ENCODE results near the gene APBA2.

Gene APBA2

DNA sequence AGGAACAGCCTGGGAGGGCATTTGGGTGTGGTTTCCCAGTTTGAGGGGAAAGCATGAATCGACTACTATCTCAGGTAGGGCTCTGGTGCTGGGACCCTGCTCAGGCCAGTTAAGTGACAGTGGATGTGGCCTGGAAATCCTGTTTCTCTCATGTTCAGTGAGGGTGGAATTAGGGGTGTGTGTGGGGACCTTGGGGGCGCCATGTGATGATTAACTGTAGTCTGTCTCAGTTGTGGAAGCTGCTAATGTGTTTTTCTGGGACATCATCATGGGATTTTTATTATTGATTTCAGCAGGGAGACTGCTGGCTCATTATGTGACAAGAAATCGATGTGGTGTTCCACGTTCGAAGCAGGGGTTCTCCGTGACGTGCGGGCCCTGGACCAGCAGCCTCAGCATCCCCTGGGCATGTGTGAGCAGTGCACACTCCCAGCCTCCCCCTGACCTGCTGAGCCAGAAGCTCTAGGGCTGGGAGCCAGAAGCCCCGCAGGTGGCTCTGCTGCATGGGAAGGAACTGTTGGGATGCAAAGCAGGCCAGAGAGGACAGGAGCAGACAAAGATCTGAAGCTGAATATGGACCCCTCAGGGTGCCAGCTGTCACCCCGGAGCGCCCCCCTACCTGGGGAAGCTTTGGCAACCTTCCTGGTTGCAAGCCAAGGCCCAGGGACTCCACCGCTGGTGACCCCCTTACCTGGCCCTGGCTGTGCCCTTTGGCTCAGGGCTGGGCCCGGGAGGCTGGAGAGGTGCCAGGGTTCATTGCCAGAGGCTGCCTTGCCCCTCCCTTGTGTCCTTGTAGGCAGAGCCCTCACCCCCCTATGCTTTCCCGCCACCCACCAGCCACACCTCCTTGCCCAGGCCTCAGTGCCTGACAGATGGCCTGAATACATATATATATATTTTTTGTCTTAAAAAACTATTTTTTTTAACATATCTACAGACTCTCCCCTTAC is 149.8 kb downstream of the APBA2 start:
- in situ Hi-C loops (cut with MboI; ENCODE audit: low pct_unique_long_range_greater_than_20kb, low sequenced_read_pairs, unreplicated experiment): no loop called here
- no peak for TF ChIP-seq CTCF (IDR thresholded peaks at IDR 0.05; ENCODE audit: extremely low read depth, insufficient read depth, missing control alignments)
- DNase-seq (ENCODE audit: low spot score): no peak

DNA sequence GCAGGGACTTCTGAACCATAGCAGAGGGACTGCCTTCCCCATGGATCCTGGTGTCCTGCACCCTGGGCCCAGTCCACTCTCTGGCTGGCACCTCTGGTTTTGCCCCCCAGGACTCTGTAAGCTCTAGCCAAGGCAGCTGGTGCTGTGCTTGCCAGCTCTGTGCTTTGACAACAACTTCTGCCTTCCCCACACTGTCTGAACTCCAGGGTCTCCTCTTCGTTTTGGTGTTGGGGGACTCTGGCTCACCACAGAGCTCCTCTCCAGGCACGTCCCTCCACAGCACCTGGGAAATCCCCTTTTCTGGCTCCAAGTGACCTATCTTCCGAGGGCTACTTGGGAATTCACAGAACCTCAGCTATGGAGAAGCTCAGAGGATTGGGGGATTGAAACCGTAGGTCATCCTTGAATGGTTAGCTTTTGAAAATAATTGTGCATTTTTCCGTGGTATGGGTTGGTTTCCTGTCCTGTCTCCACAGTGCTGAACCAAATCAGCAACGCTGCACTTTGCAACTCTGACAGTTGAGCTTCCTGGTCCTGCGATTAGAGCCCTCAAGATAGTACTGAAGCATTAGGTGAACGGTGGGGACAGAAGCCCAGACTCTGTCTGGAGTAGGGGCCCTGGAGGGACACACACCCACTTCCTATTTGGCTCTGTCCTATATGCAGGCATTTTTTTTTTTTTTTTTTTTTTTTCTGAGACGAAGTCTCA is 152.4 kb downstream of the APBA2 start:
- in situ Hi-C loops (cut with MboI; ENCODE audit: low pct_unique_long_range_greater_than_20kb, low sequenced_read_pairs, unreplicated experiment): no loop called here
- no peak for TF ChIP-seq CTCF (IDR thresholded peaks at IDR 0.05; ENCODE audit: extremely low read depth, insufficient read depth, missing control alignments)

DNA sequence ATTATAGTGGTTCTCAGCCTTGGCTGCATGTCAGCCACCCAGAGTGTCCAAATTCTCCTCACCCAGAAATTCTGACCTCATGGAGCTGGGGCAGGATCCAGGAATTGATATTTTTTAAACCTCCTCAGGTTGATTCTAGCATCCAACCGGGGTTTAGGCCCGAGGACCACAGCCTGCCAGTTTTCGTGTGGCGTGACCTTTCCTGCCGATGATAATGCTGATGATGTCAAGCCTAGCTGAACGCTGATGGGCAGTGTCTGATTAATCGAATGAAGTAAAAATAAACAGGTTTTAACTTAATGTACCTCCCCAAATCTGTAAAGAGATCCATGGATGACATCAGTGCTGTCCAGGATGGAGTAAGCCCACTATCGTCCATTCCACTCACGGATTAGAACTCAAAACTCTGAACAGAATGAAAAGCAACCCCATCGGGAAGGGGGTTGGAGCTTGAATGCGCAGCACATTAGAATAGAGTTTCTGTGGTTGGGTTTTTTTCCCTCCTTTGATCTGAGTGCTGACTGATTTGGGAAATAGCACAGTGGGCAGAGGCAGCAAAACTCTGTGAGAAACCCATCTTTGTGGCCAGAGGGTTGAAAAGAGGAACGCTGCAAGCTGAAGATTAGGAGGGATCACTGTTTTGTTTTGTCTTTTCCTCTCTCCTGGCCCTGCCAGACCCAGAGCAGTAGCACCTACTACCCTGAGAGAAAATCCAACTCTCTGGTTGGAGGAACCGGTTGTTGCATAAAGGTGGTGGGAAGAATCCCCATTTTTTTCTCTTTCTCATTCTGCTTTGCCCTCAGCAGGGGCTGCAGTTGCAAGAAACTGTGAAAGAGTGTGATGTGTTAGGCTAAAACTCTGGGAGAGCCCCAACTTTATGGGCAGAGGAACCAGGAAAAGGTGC is 153.9 kb downstream of the APBA2 start:
- TF ChIP-seq CTCF (IDR thresholded peaks at IDR 0.05; ENCODE audit: extremely low read depth, insufficient read depth, missing control alignments): no peak
- in situ Hi-C loops (cut with MboI; ENCODE audit: low pct_unique_long_range_greater_than_20kb, low sequenced_read_pairs, unreplicated experiment): no loop called here
- no peak for DNase-seq (ENCODE audit: low spot score)

More for the DNA sequence above, 152.4 kb downstream of the APBA2 start:
- no peak for DNase-seq (ENCODE audit: low spot score)

GRCh38 chr15:29040370-29040751 is 154.6 kb downstream of the APBA2 start:
- no peak for DNase-seq (ENCODE audit: low spot score)
- in situ Hi-C loops (cut with MboI; ENCODE audit: low pct_unique_long_range_greater_than_20kb, low sequenced_read_pairs, unreplicated experiment): no loop called here
- TF ChIP-seq CTCF (IDR thresholded peaks at IDR 0.05; ENCODE audit: extremely low read depth, insufficient read depth, missing control alignments): no peak

- DNase-seq (ENCODE audit: low spot score): no peak
- TF ChIP-seq CTCF (IDR thresholded peaks at IDR 0.05; ENCODE audit: extremely low read depth, insufficient read depth, missing control alignments): no peak
- in situ Hi-C loops (cut with MboI; ENCODE audit: low pct_unique_long_range_greater_than_20kb, low sequenced_read_pairs, unreplicated experiment): no loop called here
Measured at GRCh38 chr15:29043736-29044502, 158.1 kb downstream of the APBA2 start.

Measured in GM13977 (cell line).